ENCODE results near the gene EFCAB6. TPM values are rescaled to one million over a fixed set of nuclear protein-coding genes. Genes with fewer than 3 reads are reported as not detected.

The EFCAB6 gene
- polyA plus RNA-seq, 3 donors = not detected

DNA sequence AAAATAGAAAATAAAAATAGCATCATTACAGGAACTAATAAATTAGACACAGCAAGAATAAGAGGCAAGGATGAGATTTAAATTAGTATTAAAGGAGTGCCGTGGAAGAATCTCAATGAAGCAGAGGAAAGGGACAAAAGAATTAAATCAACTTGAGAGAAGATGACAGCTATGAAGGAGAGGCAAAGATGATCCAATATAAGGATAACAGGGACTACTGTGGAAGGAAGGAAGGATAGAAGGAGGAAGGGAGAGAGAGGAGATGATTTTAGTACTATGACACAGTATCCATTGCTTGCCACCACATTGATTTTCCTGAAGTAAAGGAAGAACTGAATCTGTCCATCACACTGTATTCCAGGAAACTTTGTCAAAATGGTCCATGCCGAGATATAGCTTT, 98.0 kb downstream of the EFCAB6 start:
- intact Hi-C loops (cut with micrococcal nuclease) = no loop called here
- H3K27me3 ChIP-seq (ENCODE audit: control insufficient read depth in 2 of 2, insufficient read depth in 2 of 2, low read length in 2 of 2) = peaks cover 0 to 5% of the 10 kb centered on the region in 2 donors
- WGBS (ENCODE audit: insufficient coverage) = no CpG with 5 or more reads among the region's 2 CpGs

DNA sequence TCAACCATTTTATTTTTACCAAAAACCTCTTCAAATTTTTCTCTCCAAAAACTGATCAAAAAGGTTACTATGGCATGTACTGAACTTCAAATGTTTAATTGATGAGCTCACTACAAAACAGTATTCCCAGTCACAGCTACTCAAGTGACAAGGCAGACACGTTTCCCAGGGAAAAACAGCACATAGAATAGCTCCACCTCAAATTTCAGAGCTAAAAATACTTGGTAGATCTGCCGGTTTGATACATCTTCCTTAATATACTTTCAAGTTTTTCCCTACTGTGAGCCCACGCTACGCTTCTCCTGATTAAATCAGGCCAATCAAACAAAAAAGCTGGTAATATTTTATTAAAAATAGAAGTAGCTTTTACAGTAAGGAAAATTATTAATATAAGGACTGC, 100.4 kb downstream of the EFCAB6 start:
- Histone ChIP-seq H4K20me1 (ENCODE audit: insufficient read depth, low read length) (no peaks in the 10 kb centered on the region), H3K27me3 (ENCODE audit: control insufficient read depth in 2 of 2, insufficient read depth in 2 of 2, low read length in 2 of 2) (peaks cover 0 to 5% of the 10 kb centered on the region in 2 donors), H3K9me3 (replicated peaks in 1 of 2; ENCODE audit: control insufficient read depth in 1 of 2, insufficient read depth in 1 of 2, low read length in 2 of 2) (no peaks in the 10 kb centered on the region), H3K4me2 (replicated peaks; ENCODE audit: extremely low read depth, low read length, poor library complexity, severe bottlenecking) (no peak overlapping the region), H3K27ac (ENCODE audit: low read depth in 1 of 2, low read length in 2 of 2) (no peak overlapping the region), H2AFZ (ENCODE audit: insufficient read depth, low read depth, low read length, poor library complexity, severe bottlenecking) (no peak overlapping the region), H3K9ac (ENCODE audit: insufficient read depth, low read length, poor library complexity, severe bottlenecking) (no peak overlapping the region), H3K4me1 (ENCODE audit: control insufficient read depth in 1 of 2, insufficient read depth in 2 of 2, low read length in 2 of 2) (no peaks in the 10 kb centered on the region), H3K4me3 (replicated peaks in 1 of 3; ENCODE audit: low read depth in 2 of 3, low read length in 3 of 3) (no peak overlapping the region), H3K79me2 (ENCODE audit: insufficient read depth, low read length) (no peaks in the 10 kb centered on the region), H3K36me3 (replicated peaks in 1 of 2; ENCODE audit: control insufficient read depth in 1 of 2, insufficient read depth in 2 of 2, low read length in 2 of 2) (no peaks in the 10 kb centered on the region)
- Mint-ChIP-seq H3K4me3 (no peak overlapping the region), H3K27ac (no peak overlapping the region), H3K9me3 (peaks cover 0 to 5% (median 0%) of the 10 kb centered on the region in 7 donors), H3K4me1 (no peaks in the 10 kb centered on the region), H3K27me3 (ENCODE audit: low read depth in 3 of 3) (peaks cover 0 to 7% (median 6%) of the 10 kb centered on the region in 3 donors), H3K36me3 (no peaks in the 10 kb centered on the region)
- WGBS (ENCODE audit: insufficient coverage) = no CpG with 5 or more reads among the region's 4 CpGs
- TF ChIP-seq CTCF (IDR thresholded peaks at IDR 0.05) = no peak
- intact Hi-C loops (cut with micrococcal nuclease) = no loop called here
- no peak for DNase-seq

More for the DNA sequence above, 98.0 kb downstream of the EFCAB6 start:
- no peak overlapping the region for H3K27ac ChIP-seq (ENCODE audit: low read depth in 1 of 2, low read length in 2 of 2)
- Mint-ChIP-seq H3K36me3 (no peaks in the 10 kb centered on the region), H3K27me3 (ENCODE audit: low read depth in 3 of 3) (peaks cover 0 to 2% (median 0%) of the 10 kb centered on the region in 3 donors), H3K9me3 (peaks cover 0 to 5% (median 0%) of the 10 kb centered on the region in 7 donors), H3K27ac (no peak overlapping the region), H3K4me1 (no peaks in the 10 kb centered on the region), H3K4me3 (no peak overlapping the region)
- H3K4me1 ChIP-seq (ENCODE audit: control insufficient read depth in 1 of 2, insufficient read depth in 2 of 2, low read length in 2 of 2) = no peaks in the 10 kb centered on the region
- H3K4me3 ChIP-seq (replicated peaks in 1 of 3; ENCODE audit: low read depth in 2 of 3, low read length in 3 of 3) = no peak overlapping the region
- no peaks in the 10 kb centered on the region for H4K20me1 ChIP-seq (ENCODE audit: insufficient read depth, low read length)
- H3K9me3 ChIP-seq (replicated peaks in 1 of 2; ENCODE audit: control insufficient read depth in 1 of 2, insufficient read depth in 1 of 2, low read length in 2 of 2) = no peaks in the 10 kb centered on the region
- no peak for TF ChIP-seq CTCF (IDR thresholded peaks at IDR 0.05)
- DNase-seq = no peak
- no peak overlapping the region for H2AFZ ChIP-seq (ENCODE audit: insufficient read depth, low read depth, low read length, poor library complexity, severe bottlenecking)
- H3K9ac ChIP-seq (ENCODE audit: insufficient read depth, low read length, poor library complexity, severe bottlenecking) = no peak overlapping the region
- no peak overlapping the region for H3K4me2 ChIP-seq (replicated peaks; ENCODE audit: extremely low read depth, low read length, poor library complexity, severe bottlenecking)
- no peaks in the 10 kb centered on the region for H3K36me3 ChIP-seq (replicated peaks in 1 of 2; ENCODE audit: control insufficient read depth in 1 of 2, insufficient read depth in 2 of 2, low read length in 2 of 2)
- no peaks in the 10 kb centered on the region for H3K79me2 ChIP-seq (ENCODE audit: insufficient read depth, low read length)

All from CD14-positive monocyte (primary cell).